Smooth muscle cell of the umbilical artery (primary cell): Measurements from ENCODE around the gene RPS21. TPM values are rescaled to one million over a fixed set of nuclear protein-coding genes. Genes with fewer than 3 reads are reported as not detected.

Experiments
- total RNA-seq: library from RNA; depleted of rRNA; stranded (reverse); fragments of >200 nt; gene quantifications from 2 replicates; pipeline ENCODE4 v1.2.3, GENCODE V29; 2014

RPS21 gene
- total RNA-seq, result 149 and 652 TPM in 2 replicates

DNA sequence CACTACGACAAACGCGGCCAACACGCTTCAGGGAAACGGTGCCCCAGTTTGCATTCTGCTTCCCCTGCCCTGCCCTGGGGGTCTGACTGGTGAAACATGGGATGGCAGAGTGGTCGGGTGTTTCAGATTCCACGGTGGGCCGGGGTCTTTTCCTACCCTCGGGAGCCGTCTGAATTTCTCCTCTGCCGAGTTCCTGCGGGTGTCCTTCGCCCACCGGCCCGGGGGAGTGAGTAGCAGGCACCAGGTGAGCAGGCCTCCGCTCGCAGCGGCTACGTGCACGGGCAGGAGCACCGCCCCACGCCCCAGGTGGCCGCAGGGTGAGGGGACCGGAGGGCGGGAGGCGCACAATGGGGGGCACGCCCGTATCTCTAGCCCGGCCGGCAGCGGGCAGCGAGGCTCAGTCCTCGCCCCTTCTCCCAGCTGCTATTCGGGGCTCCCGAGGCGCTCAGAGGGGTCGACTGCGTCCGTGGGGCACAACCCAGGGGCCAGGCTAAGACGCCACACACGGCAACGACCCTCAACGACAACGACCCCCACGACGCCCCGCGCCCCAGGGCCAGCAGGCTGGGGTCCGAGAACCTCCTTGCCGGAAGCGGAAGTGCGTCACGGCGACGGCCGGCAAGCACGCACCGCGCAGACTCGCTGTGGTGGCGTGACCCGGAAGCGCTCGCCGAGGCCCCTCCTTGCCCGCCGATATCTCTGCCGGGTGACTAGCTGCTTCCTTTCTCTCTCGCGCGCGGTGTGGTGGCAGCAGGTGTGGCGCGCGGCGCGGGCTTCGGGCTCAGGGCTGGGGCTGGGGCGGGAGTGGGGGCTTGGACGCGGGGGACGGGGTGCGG lies at the start of gene RPS21:
TSS of gene RPS21 (plus strand) at position 721 of the 836 bp plus-strand sequence. CDS start 236 bp downstream, outside the sequence.

DNA sequence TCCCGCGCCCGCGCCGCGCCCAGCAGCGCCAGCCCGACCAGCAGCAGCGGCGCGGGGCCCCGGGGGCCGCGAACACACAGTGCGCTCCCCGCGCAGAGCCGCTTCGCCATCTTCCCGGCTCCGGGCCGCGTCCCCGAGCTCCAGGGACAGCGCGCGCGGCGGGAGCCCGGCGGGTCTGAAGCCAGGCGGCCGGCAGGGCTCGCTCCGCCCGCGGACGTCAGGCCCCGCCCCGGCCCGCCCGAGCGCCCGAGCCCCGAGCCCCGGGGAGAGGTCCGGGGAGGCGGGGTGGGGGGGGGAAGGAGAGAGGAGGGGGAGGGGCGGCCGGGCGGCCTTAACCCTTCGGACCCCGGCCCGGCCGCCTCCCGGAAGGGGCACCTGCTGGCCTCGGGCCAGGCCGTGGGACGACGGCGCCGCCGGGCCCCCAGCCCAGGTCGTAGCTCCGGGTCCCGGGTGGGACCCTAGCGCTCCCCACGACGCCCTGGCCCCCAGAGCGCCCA lies 19.7 kb upstream of the RPS21 start, which contains the start of gene LAMA5:
TSS of gene LAMA5 (minus strand) at position 177 of the 497 bp plus-strand sequence. CDS start at position 110, 67 bp downstream.

DNA sequence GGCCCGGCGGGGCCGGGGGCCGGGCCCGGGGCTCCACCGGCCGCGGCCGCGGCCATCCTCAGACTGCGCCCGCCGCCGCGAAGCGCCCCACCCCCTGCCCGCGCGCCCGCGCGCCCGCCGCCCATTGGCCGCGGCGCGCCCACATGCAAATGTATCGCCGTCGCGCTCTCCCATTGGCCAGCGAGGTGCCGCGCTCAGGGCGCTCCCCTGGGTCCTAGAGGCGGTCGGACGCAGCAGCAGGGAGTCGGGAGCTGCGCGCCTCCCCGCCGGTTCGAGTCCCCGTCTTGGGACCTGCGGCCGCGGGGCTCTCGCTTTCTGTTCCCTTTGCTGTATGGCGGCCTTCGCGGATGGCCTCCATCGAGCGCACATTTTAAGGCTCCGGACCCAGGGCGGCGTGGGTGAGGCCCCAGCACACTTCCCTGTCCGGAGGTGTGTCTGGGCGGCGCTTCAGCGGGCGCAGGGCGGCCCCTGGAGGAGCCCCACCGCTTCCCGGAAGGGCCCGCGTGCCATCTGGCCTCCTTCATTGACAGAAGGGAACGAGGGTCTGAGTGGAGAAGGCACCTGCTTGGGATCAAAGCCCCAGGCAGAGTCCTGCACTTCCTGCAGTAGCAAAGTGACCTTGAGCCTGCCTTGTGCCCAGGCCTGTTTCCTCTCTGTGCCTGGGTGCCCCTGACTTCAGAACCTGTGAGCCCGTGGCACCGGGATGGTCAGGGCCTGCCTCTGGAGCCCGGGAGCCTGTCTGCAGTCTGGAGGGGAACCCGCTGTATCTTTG lies 20.5 kb downstream of the RPS21 start, which contains the start of gene CABLES2:
TSS of gene CABLES2 (minus strand) at position 65 of the 772 bp plus-strand sequence. CDS start at position 56, 9 bp downstream.

DNA sequence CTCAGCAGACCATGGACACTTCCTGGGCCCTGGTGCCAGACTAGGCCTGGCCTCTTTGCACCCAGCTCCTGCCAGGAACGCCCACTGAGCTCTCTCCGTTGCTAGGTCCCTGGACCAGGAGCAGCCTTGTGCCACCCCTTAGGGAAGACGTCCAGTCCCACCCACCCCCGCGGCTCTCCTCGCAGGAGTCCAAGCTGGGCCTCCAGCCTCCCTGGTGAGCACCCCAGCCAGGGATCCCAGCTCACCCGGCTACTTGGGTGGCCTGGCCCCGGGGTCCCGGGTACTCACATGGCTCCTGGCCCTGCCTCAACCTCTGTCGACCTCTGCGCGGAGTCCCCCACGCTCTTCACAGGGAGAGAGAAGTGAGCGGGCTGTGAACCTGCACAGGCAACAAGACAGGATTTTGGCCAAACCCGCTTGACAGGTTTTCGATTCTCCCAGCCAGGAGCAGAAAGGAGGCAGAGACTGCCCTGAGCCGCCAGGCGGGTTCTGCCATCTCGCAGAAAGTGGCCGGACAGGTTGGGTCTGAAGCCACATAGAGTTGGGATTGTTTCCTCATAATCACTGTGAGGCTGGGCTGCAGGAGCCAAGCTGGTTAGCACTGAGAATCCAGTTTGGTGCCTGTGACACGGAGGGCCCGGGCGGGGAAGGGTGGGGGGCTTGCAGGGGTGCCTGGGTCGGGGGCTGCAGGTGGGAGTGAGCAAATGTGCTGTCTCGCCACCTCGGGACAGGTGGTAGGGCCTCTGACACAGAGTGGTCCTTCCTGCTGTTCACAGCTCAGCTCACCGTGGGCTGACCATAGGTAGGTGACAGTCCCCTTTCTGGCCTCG lies 40.5 kb downstream of the RPS21 start, which contains the start of gene RBBP8NL:
TSS of gene RBBP8NL (minus strand) at position 368 of the 830 bp plus-strand sequence. CDS start 7,892 bp downstream, outside the sequence.

Other genes starting within 250 kb of the RPS21 start
- gene PSMA7, start 243.7 kb upstream of the RPS21 start, total RNA-seq, result 320 and 348 TPM in 2 replicates
- gene SS18L1, start 243.3 kb upstream of the RPS21 start, total RNA-seq, result 10.4 and 18.4 TPM in 2 replicates
- gene MTG2, start 204.1 kb upstream of the RPS21 start, total RNA-seq, result 15.7 and 18.2 TPM in 2 replicates
- not detected in 2 replicates for gene HRH3, start 166.8 kb upstream of the RPS21 start, total RNA-seq
- 39.9 and 40.1 TPM in 2 replicates for gene OSBPL2, start 148.6 kb upstream of the RPS21 start, total RNA-seq
- 101 and 111 TPM in 2 replicates for gene ADRM1, start 84.1 kb upstream of the RPS21 start, total RNA-seq
- gene LAMA5, start 19.8 kb upstream of the RPS21 start, total RNA-seq, result 6.5 and 25.0 TPM in 2 replicates
- 2.4 TPM in 2 replicates for gene CABLES2, start 20.2 kb downstream of the RPS21 start, total RNA-seq
- gene RBBP8NL, start 40.4 kb downstream of the RPS21 start, total RNA-seq, result not detected in 2 replicates
- not detected in 2 replicates for gene GATA5, start 88.9 kb downstream of the RPS21 start, total RNA-seq